Thyroid gland (tissue), 4 donors: ENCODE results near the gene FAM135A. TPM values are rescaled to one million over a fixed set of nuclear protein-coding genes. Genes with fewer than 3 reads are reported as not detected.

ENCODE experiments used
- DNase-seq, 2 donors: peaks; one replicate each; pipeline ENCODE4 v3.0.0-alpha.2; 2019
- H3K27ac ChIP-seq, 3 donors: fragments of 200-600 bp; sonication (generic); 1 replicate in 2 of 3; 2 replicates in 1 of 3; pipeline ENCODE4 v1.5.1; 2016 to 2019; ENCODE audit warnings: mild to moderate bottlenecking in 1 of 3, moderate library complexity in 1 of 3
- H3K27me3 ChIP-seq: fragments of 200-600 bp; sonication (generic); one replicate; pipeline ENCODE4 v1.5.1; 2019
- H3K36me3 ChIP-seq, 2 donors: fragments of 200-600 bp; sonication (generic); one replicate each; pipeline ENCODE4 v1.5.1; 2016 to 2019
- H3K4me1 ChIP-seq, 2 donors: fragments of 200-600 bp; sonication (generic); one replicate each; pipeline ENCODE4 v1.5.1; 2017 to 2019
- H3K4me3 ChIP-seq, 3 donors: fragments of 200-600 bp; sonication (generic); replicated peaks in 1 of 3; 1 replicate in 2 of 3; 2 replicates in 1 of 3; pipeline ENCODE4 v1.5.1; 2016; ENCODE audit warnings: mild to moderate bottlenecking in 1 of 3
- H3K9me3 ChIP-seq: fragments of 200-600 bp; sonication (generic); one replicate; pipeline ENCODE4 v1.5.1; 2017
- CTCF ChIP-seq, 6 experiments: fragments of 200-600 bp in 3 of 6; fragments of 450-650 bp in 3 of 6; sonication (generic) in 3 of 6; IDR thresholded peaks; one replicate each; pipeline ENCODE4 v1.5.1; 2016 to 2019; ENCODE audit warnings: antibody characterized with exemption in 6 of 6, mild to moderate bottlenecking in 2 of 6, inconsistent platforms in 1 of 6, moderate library complexity in 1 of 6
- POLR2A ChIP-seq, 2 donors: fragments of 450-650 bp; IDR thresholded peaks; one replicate each; pipeline ENCODE4 v1.6.1; 2017; ENCODE audit warnings: antibody characterized with exemption in 2 of 2, mild to moderate bottlenecking in 2 of 2, moderate library complexity in 1 of 2
- WGBS, 2 donors: methylation state at CpG; one replicate each; pipeline ENCODE4 v1.1.5; 2017; 5-methylcytosine and 5-hydroxymethylcytosine counted together
- intact Hi-C: fragments of 100-400 bp; cut with DNase I; formaldehyde crosslinking; loops from one replicate; pipeline ENCODE4 v1.15.1; 2023
- total RNA-seq, 4 donors: library from RNA; depleted of rRNA; stranded (reverse); fragments of >200 nt; gene quantifications; one replicate each; pipeline ENCODE4 v1.2.3, GENCODE V29; 2016

The FAM135A gene
- total RNA-seq, 4 donors from 2014 or later = 17.0 to 42.9 (median 27.3) TPM

GRCh38 chr6:70506321-70506720, 93.0 kb downstream of the FAM135A start:
- H3K27me3 ChIP-seq = no peaks in the 10 kb centered on the region
- no peak for TF ChIP-seq CTCF (IDR thresholded peaks at IDR 0.05)
- no peak for TF ChIP-seq POLR2A (IDR thresholded peaks at IDR 0.05)
- H3K9me3 ChIP-seq = no peaks in the 10 kb centered on the region
- no peaks in the 10 kb centered on the region for H3K4me1 ChIP-seq
- no peak for DNase-seq
- H3K36me3 ChIP-seq = peaks cover 2 to 10% of the 10 kb centered on the region in 2 donors
- WGBS, 2 donors = 97 to 98% methylated on average over 2 of the region's 2 CpGs
- H3K27ac ChIP-seq = no peak overlapping the region
- no peak overlapping the region for H3K4me3 ChIP-seq
- intact Hi-C loops = no loop called here

GRCh38 chr6:70507161-70507560, 93.9 kb downstream of the FAM135A start:
- no peaks in the 10 kb centered on the region for H3K9me3 ChIP-seq
- no peaks in the 10 kb centered on the region for H3K27me3 ChIP-seq
- TF ChIP-seq CTCF (IDR thresholded peaks at IDR 0.05) (no peak), POLR2A (IDR thresholded peaks at IDR 0.05) (no peak)
- no peak overlapping the region for H3K27ac ChIP-seq
- 67 to 77% methylated on average over 1 of the region's 1 CpG for WGBS, 2 donors
- H3K4me3 ChIP-seq = no peak overlapping the region
- intact Hi-C loops = no loop called here
- H3K4me1 ChIP-seq = no peaks in the 10 kb centered on the region
- H3K36me3 ChIP-seq = peaks cover 2 to 10% of the 10 kb centered on the region in 2 donors
- no peak for DNase-seq

- Histone ChIP-seq H3K27me3 (no peaks in the 10 kb centered on the region), H3K36me3 (peaks cover 0 to 2% of the 10 kb centered on the region in 2 donors), H3K4me1 (no peaks in the 10 kb centered on the region), H3K4me3 (no peak overlapping the region), H3K27ac (no peak overlapping the region), H3K9me3 (no peaks in the 10 kb centered on the region)
- no peak for DNase-seq
- WGBS, 2 donors = 98 to 100% methylated on average over 1 of the region's 1 CpG
- no peak for TF ChIP-seq POLR2A (IDR thresholded peaks at IDR 0.05)
- no peak for TF ChIP-seq CTCF (IDR thresholded peaks at IDR 0.05)
- intact Hi-C loops = no loop called here
Measured at GRCh38 chr6:70508953-70509352, 95.6 kb downstream of the FAM135A start.

- H3K4me3 ChIP-seq = no peak overlapping the region
- H3K9me3 ChIP-seq = no peaks in the 10 kb centered on the region
- no peaks in the 10 kb centered on the region for H3K36me3 ChIP-seq
- TF ChIP-seq POLR2A (IDR thresholded peaks at IDR 0.05) (no peak), CTCF (IDR thresholded peaks at IDR 0.05) (no peak)
- H3K4me1 ChIP-seq = no peaks in the 10 kb centered on the region
- intact Hi-C loops = no loop called here
- no peaks in the 10 kb centered on the region for H3K27me3 ChIP-seq
- no peak for DNase-seq
- H3K27ac ChIP-seq = no peak overlapping the region
Measured at GRCh38 chr6:70510600-70510999, 97.3 kb downstream of the FAM135A start.

- TF ChIP-seq CTCF (IDR thresholded peaks at IDR 0.05) (no peak), POLR2A (IDR thresholded peaks at IDR 0.05) (no peak)
- Histone ChIP-seq H3K4me3 (no peak overlapping the region), H3K9me3 (no peaks in the 10 kb centered on the region), H3K36me3 (no peaks in the 10 kb centered on the region), H3K27ac (no peak overlapping the region), H3K27me3 (no peaks in the 10 kb centered on the region), H3K4me1 (no peaks in the 10 kb centered on the region)
- no peak for DNase-seq
- 93 to 94% methylated on average over 3 of the region's 3 CpGs for WGBS, 2 donors
- intact Hi-C loops = no loop called here
Measured at GRCh38 chr6:70518723-70519122, 105.4 kb downstream of the FAM135A start.
